AG10803 (cell line): Measurements from ENCODE around the gene ARFIP1.

Experiments
- DNase-seq: peaks from one replicate; pipeline ENCODE4 v3.0.0; 2010; ENCODE audit warnings: low read depth
- H3K4me3 ChIP-seq: 2 replicates; pipeline ENCODE4 v1.5.1; 2011; ENCODE audit warnings: mild to moderate bottlenecking, low read length, control low read depth
- TF ChIP-seq, protein P1 (sequence below): conservative IDR thresholded peaks from 2 replicates; pipeline ENCODE4 v1.5.1; 2011; ENCODE audit warnings: mild to moderate bottlenecking, low read length, control low read depth, inconsistent platforms

ARFIP1 gene

DNA sequence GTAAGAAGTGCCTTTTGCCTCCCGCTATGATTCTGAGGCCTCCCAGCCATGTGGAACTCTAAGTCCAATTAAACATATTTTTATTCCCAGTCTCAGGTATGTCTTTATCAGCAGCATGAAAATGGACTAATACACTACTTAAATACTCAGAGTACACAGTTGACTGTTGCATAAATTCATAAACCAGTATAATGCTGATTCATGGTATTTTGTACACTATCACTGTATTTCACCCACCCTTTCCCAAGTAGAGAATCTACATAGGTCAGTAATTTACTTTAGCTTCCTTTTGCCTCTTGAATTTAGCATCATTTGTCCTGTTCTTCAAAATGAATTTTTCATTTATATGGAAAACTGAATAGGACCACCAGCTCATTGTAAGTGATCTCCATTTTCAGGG is 98.1 kb downstream of the ARFIP1 start:
- DNase-seq, result no peak
- no peak overlapping the region for H3K4me3 ChIP-seq
- TF ChIP-seq, protein P1, sequence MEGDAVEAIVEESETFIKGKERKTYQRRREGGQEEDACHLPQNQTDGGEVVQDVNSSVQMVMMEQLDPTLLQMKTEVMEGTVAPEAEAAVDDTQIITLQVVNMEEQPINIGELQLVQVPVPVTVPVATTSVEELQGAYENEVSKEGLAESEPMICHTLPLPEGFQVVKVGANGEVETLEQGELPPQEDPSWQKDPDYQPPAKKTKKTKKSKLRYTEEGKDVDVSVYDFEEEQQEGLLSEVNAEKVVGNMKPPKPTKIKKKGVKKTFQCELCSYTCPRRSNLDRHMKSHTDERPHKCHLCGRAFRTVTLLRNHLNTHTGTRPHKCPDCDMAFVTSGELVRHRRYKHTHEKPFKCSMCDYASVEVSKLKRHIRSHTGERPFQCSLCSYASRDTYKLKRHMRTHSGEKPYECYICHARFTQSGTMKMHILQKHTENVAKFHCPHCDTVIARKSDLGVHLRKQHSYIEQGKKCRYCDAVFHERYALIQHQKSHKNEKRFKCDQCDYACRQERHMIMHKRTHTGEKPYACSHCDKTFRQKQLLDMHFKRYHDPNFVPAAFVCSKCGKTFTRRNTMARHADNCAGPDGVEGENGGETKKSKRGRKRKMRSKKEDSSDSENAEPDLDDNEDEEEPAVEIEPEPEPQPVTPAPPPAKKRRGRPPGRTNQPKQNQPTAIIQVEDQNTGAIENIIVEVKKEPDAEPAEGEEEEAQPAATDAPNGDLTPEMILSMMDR, result no peak

DNA sequence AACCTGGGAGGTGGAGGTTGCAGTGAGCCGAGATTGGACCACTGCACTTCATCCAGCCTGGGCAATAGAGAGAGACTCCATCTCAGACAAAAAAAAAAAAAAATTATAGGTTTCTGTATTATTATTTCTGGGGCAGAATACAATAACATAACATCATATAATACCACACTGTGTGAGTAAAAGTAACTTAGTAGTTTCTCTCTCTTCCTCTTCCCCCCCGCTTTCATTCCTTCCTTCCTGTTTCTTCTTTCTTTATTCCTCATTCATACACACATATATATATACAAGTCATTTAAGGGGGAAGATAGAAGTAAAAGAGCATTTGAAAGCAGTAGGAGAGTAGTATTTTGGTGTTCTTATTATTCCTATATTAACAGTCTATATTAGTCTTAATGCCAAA is 100.5 kb downstream of the ARFIP1 start:
- no peak for DNase-seq
- H3K4me3 ChIP-seq, result no peak overlapping the region
- TF ChIP-seq, protein P1, result no peak

DNA sequence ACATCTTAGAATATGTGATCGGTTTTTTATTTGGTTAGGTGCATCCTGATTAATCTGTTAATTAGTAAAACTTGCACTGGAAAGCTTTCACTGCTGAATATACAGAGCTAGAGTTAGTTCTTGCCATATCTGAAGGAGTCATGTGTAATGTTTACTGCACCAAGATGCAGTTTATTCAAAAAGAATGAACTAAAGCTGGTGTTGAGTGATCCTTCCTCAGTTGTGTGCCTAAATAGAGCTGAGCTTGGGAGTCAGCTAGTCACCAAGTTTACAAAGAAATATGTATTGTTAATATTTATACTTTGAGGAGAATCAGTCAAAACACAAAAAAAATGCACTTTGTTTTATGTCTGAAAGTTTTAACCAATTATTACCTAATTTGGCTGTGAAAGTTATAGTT is 102.2 kb downstream of the ARFIP1 start:
- H3K4me3 ChIP-seq, result no peak overlapping the region
- no peak for DNase-seq
- TF ChIP-seq, protein P1, result no peak

DNA sequence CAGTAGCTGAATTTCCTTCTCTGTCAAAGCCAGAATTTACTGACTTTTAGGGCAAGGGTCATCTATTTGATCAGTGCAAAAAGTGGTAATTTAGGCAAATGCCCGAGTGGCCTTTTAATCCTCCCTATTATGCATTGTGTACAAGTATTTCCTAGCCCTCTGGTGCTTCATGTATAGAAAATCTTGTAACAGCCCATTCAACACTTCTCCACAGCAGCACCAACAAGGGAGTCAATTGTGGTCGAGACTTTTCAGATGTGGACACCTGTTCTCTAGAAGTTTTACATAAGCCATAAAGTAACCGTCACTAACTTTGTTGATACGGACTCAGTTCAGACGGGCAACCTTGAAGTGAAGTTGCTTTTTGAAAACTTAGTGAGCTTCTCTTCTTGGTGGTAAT is 105.4 kb downstream of the ARFIP1 start:
- no peak for DNase-seq
- TF ChIP-seq, protein P1, result no peak
- H3K4me3 ChIP-seq, result no peak overlapping the region

DNA sequence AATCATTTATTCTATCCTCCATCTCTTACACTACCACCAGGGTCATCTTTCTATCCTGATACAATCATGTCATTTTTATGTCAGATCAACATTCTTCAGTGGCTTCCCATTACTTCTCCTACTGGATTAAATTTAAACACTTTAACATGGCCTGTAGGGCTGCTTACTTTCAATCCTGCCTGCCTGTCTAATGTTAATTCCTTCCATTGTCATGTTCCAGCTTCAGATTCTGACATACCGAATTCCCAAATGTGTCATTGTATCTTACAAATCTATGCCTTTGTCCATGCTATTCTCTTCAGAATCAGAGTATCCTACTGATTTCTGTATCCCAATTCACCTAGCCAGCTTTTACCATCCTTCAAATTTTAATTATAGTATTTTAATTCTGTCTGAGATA is 106.4 kb downstream of the ARFIP1 start:
- TF ChIP-seq, protein P1, result no peak
- DNase-seq, result no peak
- H3K4me3 ChIP-seq, result no peak overlapping the region

DNA sequence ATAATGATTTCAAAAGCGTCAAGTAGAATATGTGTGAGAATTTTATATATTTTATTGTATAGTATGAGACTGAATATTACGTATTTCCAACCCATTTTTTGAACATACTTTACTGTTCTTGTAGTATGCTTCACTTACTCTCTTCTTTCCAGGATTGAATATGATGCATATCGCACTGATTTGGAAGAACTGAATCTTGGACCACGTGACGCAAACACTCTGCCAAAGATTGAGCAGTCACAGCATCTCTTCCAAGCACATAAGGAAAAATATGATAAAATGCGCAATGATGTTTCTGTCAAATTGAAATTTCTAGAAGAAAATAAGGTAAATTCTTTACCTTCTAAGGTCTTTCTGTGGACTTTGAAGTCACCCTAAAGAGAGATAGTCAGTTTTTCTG is 108.2 kb downstream of the ARFIP1 start:
- DNase-seq, result no peak
- TF ChIP-seq, protein P1, result no peak
- H3K4me3 ChIP-seq, result no peak overlapping the region

DNA sequence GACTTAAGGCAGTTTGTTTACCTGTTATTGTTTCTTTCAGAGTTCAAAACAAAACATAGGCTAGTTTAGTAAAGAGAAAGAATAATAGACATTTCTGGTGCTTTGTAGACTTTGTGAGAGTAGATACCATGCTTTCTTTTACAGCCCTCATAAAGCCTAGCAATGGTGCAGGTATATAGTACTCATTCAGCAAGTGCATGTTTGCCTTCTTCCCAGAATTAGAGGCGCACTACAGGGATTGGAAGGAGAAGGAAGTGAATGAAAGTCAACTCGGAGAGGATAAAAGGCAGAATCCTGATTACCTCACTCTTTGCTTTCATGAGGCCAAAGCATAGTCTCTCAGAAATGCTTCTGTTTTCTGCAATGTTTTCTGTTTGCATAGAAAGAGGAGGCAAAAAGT is 113.2 kb downstream of the ARFIP1 start:
- no peak for DNase-seq
- H3K4me3 ChIP-seq, result no peak overlapping the region
- TF ChIP-seq, protein P1, result no peak
